Central memory CD8-positive, alpha-beta T cell (primary cell): Measurements from ENCODE around the gene CTNNA2.
"Not testable (repeated sequence)": the region's sequence is repeated elsewhere in the genome, so short reads cannot be mapped to it uniquely, and the experiment has no call there.

Experiments used
- ATAC-seq: fragments of 150-1000 bp; cut with Tn5 transposase; replicated peaks from 2 replicates; pipeline ENCODE4 v1.10.0; 2022; ENCODE audit warnings: mild to moderate bottlenecking, moderate FRiP score, moderate number of reproducible peaks; ENCODE audit not compliant: poor library complexity, severe bottlenecking; ENCODE audit errors: extremely low read depth
- DNase-seq, 2 donors: peaks; one replicate each; pipeline ENCODE4 v3.0.0; 2021; ENCODE audit warnings: low spot score in 2 of 2
- H3K27ac Mint-ChIP-seq: one replicate; pipeline ENCODE4 v1.8.0; 2022; ENCODE audit warnings: low read depth, mild to moderate bottlenecking, moderate library complexity, mixed read lengths
- H3K27me3 Mint-ChIP-seq: one replicate; pipeline ENCODE4 v1.8.0; 2022; ENCODE audit warnings: mixed read lengths
- H3K36me3 Mint-ChIP-seq: one replicate; pipeline ENCODE4 v1.8.0; 2022; ENCODE audit warnings: mild to moderate bottlenecking, moderate library complexity, mixed read lengths; ENCODE audit not compliant: insufficient read depth
- H3K4me1 Mint-ChIP-seq: one replicate; pipeline ENCODE4 v1.8.0; 2022; ENCODE audit warnings: mixed read lengths
- H3K4me3 Mint-ChIP-seq: one replicate; pipeline ENCODE4 v1.8.0; 2022; ENCODE audit warnings: mild to moderate bottlenecking, moderate library complexity, mixed read lengths
- H3K9me3 Mint-ChIP-seq: one replicate; pipeline ENCODE4 v1.8.0; 2022; ENCODE audit warnings: mixed read lengths

CTNNA2 gene

DNA sequence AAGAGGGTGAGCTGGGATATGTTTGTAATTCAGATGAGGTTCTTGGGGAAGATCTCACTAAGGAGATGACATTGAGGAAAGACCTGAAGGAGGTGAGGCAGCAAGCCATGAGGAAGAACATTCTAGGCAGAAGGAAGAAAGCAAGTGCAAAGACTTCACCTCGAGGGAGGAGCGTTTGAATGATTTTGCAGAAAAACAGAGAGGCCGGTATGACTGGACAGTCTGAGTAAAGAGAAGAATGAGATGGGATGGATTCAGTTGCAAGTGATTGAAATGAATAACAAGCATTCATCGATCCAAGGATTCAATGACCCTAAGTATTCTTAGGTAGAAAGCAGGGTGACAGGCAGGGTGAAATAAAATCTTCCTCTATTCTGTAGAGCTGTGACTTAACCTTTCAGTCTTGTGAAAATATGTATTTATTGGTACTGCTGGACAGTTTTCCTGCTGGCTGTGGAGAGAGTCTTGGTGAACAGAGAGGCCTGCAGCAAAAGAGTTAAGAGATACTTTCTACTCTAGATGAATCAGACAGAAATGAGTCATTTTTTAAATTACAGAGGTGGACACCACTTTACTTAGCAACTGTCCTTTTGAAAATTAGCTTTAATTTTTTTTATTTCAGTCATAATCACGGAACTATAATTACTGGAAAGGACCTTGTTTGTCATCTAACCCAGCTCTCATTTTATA lies 513.3 kb downstream of the CTNNA2 start:
- ATAC-seq (no peak), DNase-seq (no peak)
- no peak overlapping the region for H3K27ac Mint-ChIP-seq
- peaks cover 37% of the 10 kb centered on the region for H3K9me3 Mint-ChIP-seq
- peaks cover 4% of the 10 kb centered on the region for H3K36me3 Mint-ChIP-seq
- H3K27me3 Mint-ChIP-seq: no peaks in the 10 kb centered on the region
- no peak overlapping the region for H3K4me3 Mint-ChIP-seq
- H3K4me1 Mint-ChIP-seq: no peaks in the 10 kb centered on the region

DNA sequence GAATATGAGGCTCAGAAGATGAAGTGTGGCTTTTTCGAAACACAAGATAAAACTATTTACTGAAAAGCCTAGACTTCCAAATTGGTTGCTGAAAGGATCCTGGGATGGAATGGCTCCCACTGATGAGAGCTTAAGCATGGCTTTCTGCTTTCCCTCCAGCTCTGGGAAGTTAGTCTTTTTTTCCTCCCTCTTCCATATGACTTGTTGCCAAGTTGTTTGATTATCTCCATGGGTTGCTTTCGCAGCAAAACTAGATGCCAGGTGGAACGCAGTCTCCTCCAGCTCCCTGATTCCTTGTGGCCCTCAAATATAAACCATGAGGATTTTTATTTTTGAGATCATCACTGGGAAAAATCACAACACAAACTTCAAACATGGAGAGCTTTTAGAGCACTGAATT lies 515.2 kb downstream of the CTNNA2 start:
- Mint-ChIP-seq H3K36me3 (no peaks in the 10 kb centered on the region), H3K9me3 (peaks cover 39% of the 10 kb centered on the region)
- no peak for ATAC-seq

DNA sequence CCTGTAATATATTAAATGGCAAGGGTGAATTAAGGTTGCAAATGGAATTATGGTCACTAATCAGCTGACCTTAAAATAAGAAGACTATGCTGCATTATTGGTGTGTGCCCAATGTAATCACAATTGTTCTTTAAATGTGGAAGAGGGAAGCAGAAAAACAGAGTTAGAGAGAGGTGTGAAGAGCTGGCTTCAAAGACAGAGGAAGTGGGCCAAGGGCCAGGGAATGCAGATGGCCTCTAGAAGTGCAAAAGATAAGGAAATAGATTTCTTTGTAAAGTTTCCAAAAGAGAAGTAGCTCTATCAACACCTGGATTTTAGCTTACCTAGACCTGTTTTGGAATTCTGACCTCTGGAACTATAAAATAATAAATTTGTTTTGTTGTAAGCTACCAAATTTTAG lies 515.7 kb downstream of the CTNNA2 start:
- no peak for DNase-seq
- H3K4me1 Mint-ChIP-seq: no peaks in the 10 kb centered on the region
- no peaks in the 10 kb centered on the region for H3K27me3 Mint-ChIP-seq
- H3K36me3 Mint-ChIP-seq: no peaks in the 10 kb centered on the region
- H3K4me3 Mint-ChIP-seq: no peak overlapping the region
- no peak for ATAC-seq
- H3K27ac Mint-ChIP-seq: no peak overlapping the region
- H3K9me3 Mint-ChIP-seq: peaks cover 39% of the 10 kb centered on the region

More for the DNA sequence above, 515.2 kb downstream of the CTNNA2 start:
- Mint-ChIP-seq H3K4me1 (no peaks in the 10 kb centered on the region), H3K27ac (no peak overlapping the region), H3K27me3 (no peaks in the 10 kb centered on the region), H3K4me3 (no peak overlapping the region)
- DNase-seq: no peak

DNA sequence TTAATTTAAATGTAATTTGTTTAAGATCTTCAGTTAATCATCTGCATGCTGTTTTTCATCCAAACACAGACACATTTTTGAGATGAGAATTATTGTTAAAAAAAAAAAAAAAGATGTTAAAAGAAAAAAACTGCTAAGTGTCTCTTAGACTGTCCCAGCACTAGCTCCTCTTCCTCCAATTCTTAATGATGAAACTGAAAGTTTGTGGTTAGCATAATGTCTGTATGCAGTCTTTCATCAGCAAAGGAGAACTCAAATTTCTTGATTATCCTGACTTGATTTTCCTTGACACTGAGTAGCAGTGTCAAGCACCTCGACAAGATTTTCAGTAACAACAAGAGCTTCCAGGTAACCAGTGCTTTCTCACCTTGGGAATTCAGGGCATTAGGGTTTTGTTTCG lies 517.3 kb downstream of the CTNNA2 start:
- no peak for ATAC-seq
- no peak for DNase-seq
- Mint-ChIP-seq H3K4me3 (no peak overlapping the region), H3K36me3 (no peaks in the 10 kb centered on the region), H3K27me3 (no peaks in the 10 kb centered on the region), H3K4me1 (no peaks in the 10 kb centered on the region), H3K9me3 (peaks cover 33% of the 10 kb centered on the region), H3K27ac (no peak overlapping the region)

DNA sequence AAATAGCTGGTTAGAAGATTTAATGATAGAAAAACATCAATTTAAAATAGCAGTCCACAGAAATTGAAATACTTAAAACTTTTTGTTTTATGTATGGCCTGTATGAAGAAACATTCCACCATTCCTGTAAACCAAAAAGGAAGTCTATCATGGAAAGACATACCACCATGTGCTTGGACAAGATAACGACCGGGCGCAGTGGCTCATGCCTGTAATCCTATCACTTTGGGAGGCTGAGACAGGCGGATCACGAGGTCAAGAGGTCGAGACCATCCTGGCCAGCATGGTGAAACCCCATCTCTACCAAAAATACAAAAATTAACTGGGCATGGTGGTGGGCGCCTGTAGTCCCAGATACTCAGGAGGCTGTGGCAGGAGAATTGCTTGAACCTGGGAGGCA lies 519.8 kb downstream of the CTNNA2 start:
- not testable (repeated sequence) for ATAC-seq, H3K27ac Mint-ChIP-seq, H3K36me3 Mint-ChIP-seq, H3K4me3 Mint-ChIP-seq, H3K27me3 Mint-ChIP-seq, H3K4me1 Mint-ChIP-seq, DNase-seq
- peaks cover 27% of the 10 kb centered on the region for H3K9me3 Mint-ChIP-seq

DNA sequence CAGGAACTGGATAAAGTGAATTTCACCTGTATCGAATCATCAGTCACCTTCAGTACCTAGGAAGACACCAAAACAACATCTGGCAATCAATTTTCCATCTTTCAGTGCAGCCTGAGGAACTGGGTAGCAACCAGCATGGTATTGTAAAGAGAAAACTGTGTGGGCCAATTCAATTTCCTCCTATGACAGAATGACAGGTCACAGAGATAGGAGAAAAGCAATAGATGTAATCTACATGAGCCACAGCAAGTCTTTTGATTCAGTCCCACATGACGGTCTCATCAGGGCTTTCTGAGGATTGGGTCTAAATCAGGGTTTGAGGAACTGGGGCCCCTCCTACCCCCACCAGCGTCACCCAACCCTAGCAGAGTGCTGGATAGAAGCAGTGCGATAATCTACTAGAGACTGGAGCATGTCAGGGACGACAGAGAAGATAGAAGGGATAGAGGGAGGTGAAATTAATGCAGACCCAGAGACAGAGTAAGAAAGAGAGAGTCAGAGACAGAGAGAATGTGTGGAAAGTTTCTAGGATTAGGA lies 523.0 kb downstream of the CTNNA2 start:
- no peak for ATAC-seq
- Mint-ChIP-seq H3K36me3 (no peaks in the 10 kb centered on the region), H3K27me3 (no peaks in the 10 kb centered on the region), H3K4me3 (no peak overlapping the region), H3K4me1 (no peaks in the 10 kb centered on the region), H3K9me3 (peaks cover 35% of the 10 kb centered on the region), H3K27ac (no peak overlapping the region)
- no peak for DNase-seq

DNA sequence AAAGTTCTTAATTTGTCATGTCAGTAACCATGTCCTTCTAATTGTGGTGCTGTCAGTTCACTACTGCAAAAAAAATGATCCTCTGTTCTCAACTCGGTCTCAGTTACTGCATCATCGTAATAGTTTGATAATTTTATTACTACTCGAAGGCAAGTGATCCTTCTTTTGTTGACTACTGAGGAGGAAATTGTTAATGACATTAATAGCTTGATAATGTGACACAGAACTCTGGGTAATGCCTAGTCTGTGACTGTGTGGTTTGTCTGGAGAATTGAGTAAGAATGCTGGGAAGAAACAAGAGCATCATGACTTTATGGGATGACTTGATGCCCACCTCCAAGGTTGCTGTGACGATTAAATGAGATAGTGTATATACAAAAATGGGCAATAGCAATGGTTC lies 524.5 kb downstream of the CTNNA2 start:
- no peak for DNase-seq
- no peak overlapping the region for H3K4me3 Mint-ChIP-seq
- H3K27me3 Mint-ChIP-seq: no peaks in the 10 kb centered on the region

DNA sequence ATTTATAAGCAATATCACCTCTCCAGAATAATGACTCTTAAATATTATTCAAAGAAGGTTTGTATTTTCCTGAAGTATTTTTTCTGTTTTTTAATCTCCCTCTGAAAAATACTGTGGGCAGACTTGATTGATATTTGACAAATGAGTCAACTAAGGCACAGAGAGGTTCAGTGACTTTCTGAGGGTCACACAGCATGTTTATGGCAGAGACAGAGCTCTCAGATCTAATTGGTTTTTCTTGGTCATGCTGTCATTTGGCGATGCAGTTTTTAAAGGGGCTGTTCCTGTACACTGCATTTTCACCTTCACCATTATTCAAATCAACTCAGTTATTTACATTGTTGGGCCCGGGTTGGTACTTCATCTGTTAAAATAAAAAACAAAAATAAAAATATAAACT lies 527.4 kb downstream of the CTNNA2 start:
- H3K27ac Mint-ChIP-seq: no peak overlapping the region
- no peak overlapping the region for H3K4me3 Mint-ChIP-seq
- no peaks in the 10 kb centered on the region for H3K27me3 Mint-ChIP-seq
- H3K9me3 Mint-ChIP-seq: peaks cover 28% of the 10 kb centered on the region
- no peaks in the 10 kb centered on the region for H3K4me1 Mint-ChIP-seq
- ATAC-seq (no peak), DNase-seq (no peak)
- no peaks in the 10 kb centered on the region for H3K36me3 Mint-ChIP-seq

More for the DNA sequence above, 524.5 kb downstream of the CTNNA2 start:
- Mint-ChIP-seq H3K36me3 (no peaks in the 10 kb centered on the region), H3K27ac (no peak overlapping the region), H3K9me3 (peaks cover 29% of the 10 kb centered on the region), H3K4me1 (no peaks in the 10 kb centered on the region)
- no peak for ATAC-seq

DNA sequence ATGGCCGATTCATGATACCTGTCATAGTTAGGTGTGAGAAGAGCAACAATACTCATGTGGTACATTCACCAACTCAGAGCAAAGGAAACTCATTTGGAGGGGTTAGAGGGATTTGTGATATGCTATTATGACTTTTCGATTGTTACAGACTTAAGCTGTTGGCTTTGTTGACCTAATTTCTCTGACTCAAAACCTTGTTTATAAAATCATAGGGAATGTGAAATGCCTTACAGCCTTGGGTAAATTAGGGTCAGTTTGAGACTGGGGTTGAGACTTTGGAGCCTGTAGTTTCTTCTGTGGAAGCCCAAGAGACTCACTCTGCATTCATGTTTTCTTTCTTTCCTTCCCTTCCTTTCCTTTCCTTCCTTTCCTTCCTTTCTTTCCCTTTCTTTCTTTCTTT lies 529.8 kb downstream of the CTNNA2 start:
- ATAC-seq (no peak), DNase-seq (no peak)
- H3K36me3 Mint-ChIP-seq: no peaks in the 10 kb centered on the region
- H3K9me3 Mint-ChIP-seq: peaks cover 15% of the 10 kb centered on the region
- H3K4me1 Mint-ChIP-seq: no peaks in the 10 kb centered on the region
- H3K27me3 Mint-ChIP-seq: no peaks in the 10 kb centered on the region
- H3K27ac Mint-ChIP-seq: no peak overlapping the region
- H3K4me3 Mint-ChIP-seq: no peak overlapping the region

DNA sequence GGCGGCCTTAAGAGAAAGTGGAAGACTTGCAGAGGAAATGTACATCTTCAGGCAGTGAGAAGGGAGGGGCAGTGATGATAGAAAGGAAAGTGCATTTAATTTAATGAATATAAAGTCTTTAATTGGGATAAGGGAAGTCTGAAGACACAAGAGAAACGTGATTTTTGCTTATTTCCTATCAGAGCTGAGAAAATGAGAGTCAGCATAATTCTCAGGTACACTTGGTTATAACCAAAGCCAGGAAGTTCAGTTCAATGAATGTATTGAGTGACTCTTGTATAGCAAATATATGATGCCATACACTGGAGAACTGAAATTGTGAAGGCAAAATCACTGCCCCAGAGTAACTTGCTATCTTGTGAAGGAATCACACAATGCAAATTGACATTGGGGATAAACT lies 535.4 kb downstream of the CTNNA2 start:
- no peak overlapping the region for H3K27ac Mint-ChIP-seq
- peaks cover 6% of the 10 kb centered on the region for H3K9me3 Mint-ChIP-seq
- H3K36me3 Mint-ChIP-seq: peaks cover 1% of the 10 kb centered on the region
- DNase-seq (no peak), ATAC-seq (no peak)
- no peak overlapping the region for H3K4me3 Mint-ChIP-seq
- H3K4me1 Mint-ChIP-seq: no peaks in the 10 kb centered on the region
- no peaks in the 10 kb centered on the region for H3K27me3 Mint-ChIP-seq

DNA sequence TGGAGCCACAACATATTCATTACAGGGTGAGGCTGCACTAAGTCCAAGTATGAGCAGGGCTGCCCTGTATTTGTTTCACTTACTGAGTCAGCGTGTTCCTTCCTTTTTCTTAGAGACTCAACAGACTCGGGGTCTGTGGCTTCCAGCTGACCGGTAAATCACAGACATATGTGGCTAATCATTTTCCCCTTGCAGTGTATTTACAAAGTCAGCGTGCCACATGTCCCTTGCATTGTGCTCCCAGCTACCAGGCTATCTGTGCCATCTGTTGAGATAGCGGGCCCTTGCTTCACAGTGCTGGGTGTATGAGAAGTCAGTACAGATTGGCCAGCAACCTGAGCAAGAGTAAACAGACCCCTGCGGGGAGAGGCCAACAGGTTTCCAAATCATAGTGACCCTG lies 537.4 kb downstream of the CTNNA2 start:
- Mint-ChIP-seq H3K36me3 (peaks cover 1% of the 10 kb centered on the region), H3K27me3 (no peaks in the 10 kb centered on the region), H3K4me3 (no peak overlapping the region), H3K4me1 (no peaks in the 10 kb centered on the region), H3K27ac (no peak overlapping the region), H3K9me3 (peaks cover 6% of the 10 kb centered on the region)
- DNase-seq: no peak
- ATAC-seq: no peak

DNA sequence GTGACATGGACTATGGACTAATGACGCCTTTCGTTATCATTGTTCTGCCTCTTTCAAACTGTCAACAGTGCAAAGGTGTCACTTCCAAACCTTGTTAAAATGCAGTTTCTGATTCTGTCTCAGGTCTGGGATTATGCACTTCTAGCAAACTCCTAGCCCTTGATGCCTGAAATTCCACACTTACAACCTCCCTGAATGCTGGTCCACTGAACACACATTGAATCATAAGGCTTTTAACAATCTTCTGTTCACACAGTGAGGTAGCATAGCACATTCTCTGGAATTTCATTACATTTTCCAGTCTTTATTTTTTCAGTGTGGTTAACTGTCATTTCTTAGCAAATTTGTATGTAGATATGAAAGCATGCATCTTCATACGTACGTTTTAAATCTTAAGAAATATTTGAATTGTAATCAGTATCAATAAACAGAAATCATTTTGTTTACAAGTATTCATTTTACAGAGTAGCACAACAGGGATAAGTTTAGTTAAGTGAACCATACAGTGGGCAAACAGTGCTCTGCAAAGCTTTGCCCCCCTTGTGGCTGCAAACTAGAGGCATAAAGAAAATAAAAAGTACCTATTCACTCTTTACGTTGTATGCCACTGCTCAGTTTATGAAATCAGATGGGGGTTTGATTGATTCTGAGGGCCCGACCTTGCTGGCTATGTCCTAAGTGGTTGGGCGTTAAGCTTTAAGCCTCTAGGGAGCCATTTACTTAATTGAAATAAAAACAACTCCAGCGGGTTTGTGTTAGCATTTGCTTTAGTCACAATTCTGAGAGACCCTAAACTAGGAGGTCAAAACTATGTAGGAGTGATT lies 540.9 kb downstream of the CTNNA2 start:
- ATAC-seq: no peak
- DNase-seq: no peak
- H3K27me3 Mint-ChIP-seq: no peaks in the 10 kb centered on the region
- H3K4me1 Mint-ChIP-seq: no peaks in the 10 kb centered on the region
- peaks cover 2% of the 10 kb centered on the region for H3K9me3 Mint-ChIP-seq
- H3K36me3 Mint-ChIP-seq: peaks cover 1% of the 10 kb centered on the region
- H3K4me3 Mint-ChIP-seq: no peak overlapping the region
- no peak overlapping the region for H3K27ac Mint-ChIP-seq

DNA sequence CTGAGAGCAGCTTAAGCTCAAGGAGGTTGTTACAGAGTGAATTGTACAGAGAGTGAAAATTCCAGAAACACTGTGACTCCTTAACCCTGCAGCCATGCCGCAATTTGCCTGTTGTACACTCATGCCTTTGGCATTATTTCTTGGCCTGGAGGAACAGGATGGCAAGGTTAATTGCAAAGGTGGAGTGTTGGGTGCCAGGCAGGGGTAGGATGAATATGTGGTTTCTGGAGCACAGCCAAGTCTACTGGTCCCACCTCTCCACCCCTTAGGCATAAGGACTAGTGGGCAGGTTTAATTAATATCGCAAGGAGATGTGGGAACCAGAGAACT lies 541.5 kb downstream of the CTNNA2 start:
- Mint-ChIP-seq H3K4me1 (no peaks in the 10 kb centered on the region), H3K27ac (no peak overlapping the region), H3K36me3 (peaks cover 1% of the 10 kb centered on the region), H3K27me3 (no peaks in the 10 kb centered on the region), H3K9me3 (peaks cover under 1% of the 10 kb centered on the region), H3K4me3 (no peak overlapping the region)
- no peak for DNase-seq
- no peak for ATAC-seq
